SK-N-SH treated with all-trans-retinoic acid at 6 μM for 48 hours (cell line): ENCODE measurements around the gene CTNNA3.

Source experiments
- ATAC-seq: fragments of 200-7000 bp; cut with Tn5 transposase; 3 replicates; pipeline ENCODE4 v1.9.1; 2020; ENCODE audit warnings: mild to moderate bottlenecking, moderate library complexity
- ARNTL ChIP-seq: fragments of 450-650 bp; formaldehyde crosslinking; IDR thresholded peaks from 2 replicates; pipeline ENCODE4 v1.5.0; 2020; ENCODE audit warnings: low read depth, mild to moderate bottlenecking, moderate library complexity, borderline replicate concordance
- BACH2 ChIP-seq: fragments of 250-450 bp; sonication (Bioruptor Pico); IDR thresholded peaks from 2 replicates; pipeline ENCODE4 v1.9.0; 2021; ENCODE audit warnings: mild to moderate bottlenecking, borderline replicate concordance
- CSRNP3 ChIP-seq: fragments of 250-450 bp; sonication (Bioruptor Pico); IDR thresholded peaks from 2 replicates; pipeline ENCODE4 v1.5.1; 2021; ENCODE audit warnings: mild to moderate bottlenecking, moderate library complexity
- GLIS3 ChIP-seq: fragments of 250-450 bp; sonication (Bioruptor Pico); IDR thresholded peaks from 2 replicates; pipeline ENCODE4 v1.5.0; 2020; ENCODE audit warnings: mild to moderate bottlenecking, moderate library complexity
- PATZ1 ChIP-seq: fragments of 250-450 bp; sonication (Bioruptor Pico); IDR thresholded peaks from 2 replicates; pipeline ENCODE4 v1.8.0; 2020; ENCODE audit warnings: mild to moderate bottlenecking, moderate library complexity, borderline replicate concordance
- POU6F1 ChIP-seq: fragments of 250-450 bp; sonication (Bioruptor Pico); IDR thresholded peaks from 2 replicates; pipeline ENCODE4 v1.8.0; 2021; ENCODE audit warnings: low read depth, mild to moderate bottlenecking, moderate library complexity, borderline replicate concordance
- PPARA ChIP-seq: fragments of 250-450 bp; sonication (Bioruptor Pico); IDR thresholded peaks from 2 replicates; pipeline ENCODE4 v1.5.0; 2020; ENCODE audit warnings: mild to moderate bottlenecking, borderline replicate concordance
- RARB ChIP-seq: fragments of 250-450 bp; sonication (Bioruptor Pico); IDR thresholded peaks from 2 replicates; pipeline ENCODE4 v1.8.0; 2021; ENCODE audit warnings: mild to moderate bottlenecking, moderate library complexity
- SNAI2 ChIP-seq: fragments of 250-450 bp; sonication (Bioruptor Pico); IDR thresholded peaks from 2 replicates; pipeline ENCODE4 v1.5.0; 2020; ENCODE audit warnings: mild to moderate bottlenecking, moderate library complexity
- TCF4 ChIP-seq: fragments of 250-450 bp; sonication (Bioruptor Pico); IDR thresholded peaks from 2 replicates; pipeline ENCODE4 v1.8.0; 2021; ENCODE audit warnings: mild to moderate bottlenecking, moderate library complexity, borderline replicate concordance
- TOX ChIP-seq: fragments of 250-450 bp; sonication (Bioruptor Pico); IDR thresholded peaks from 2 replicates; pipeline ENCODE4 v1.8.0; 2021; ENCODE audit warnings: mild to moderate bottlenecking, moderate library complexity, borderline replicate concordance
- TSHZ2 ChIP-seq: fragments of 250-450 bp; sonication (Bioruptor Pico); IDR thresholded peaks from 2 replicates; pipeline ENCODE4 v1.5.0; 2020; ENCODE audit warnings: mild to moderate bottlenecking, moderate library complexity
- ZC3H10 ChIP-seq: fragments of 250-450 bp; sonication (Bioruptor Pico); IDR thresholded peaks from 2 replicates; pipeline ENCODE4 v1.5.1; 2021; ENCODE audit warnings: mild to moderate bottlenecking, moderate library complexity
- ZFP3 ChIP-seq: fragments of 250-450 bp; sonication (Bioruptor Pico); IDR thresholded peaks from 2 replicates; pipeline ENCODE4 v1.5.0; 2020; ENCODE audit warnings: mild to moderate bottlenecking, moderate library complexity
- ZFP30 ChIP-seq: fragments of 450-650 bp; formaldehyde crosslinking; IDR thresholded peaks from 2 replicates; pipeline ENCODE4 v1.5.0; 2022; ENCODE audit warnings: mild to moderate bottlenecking, moderate library complexity
- ZNF70 ChIP-seq: fragments of 450-650 bp; formaldehyde crosslinking; IDR thresholded peaks from 2 replicates; pipeline ENCODE4 v1.5.0; 2020; ENCODE audit warnings: mild to moderate bottlenecking, moderate library complexity
- ZNF8 ChIP-seq: fragments of 450-650 bp; formaldehyde crosslinking; IDR thresholded peaks from 2 replicates; pipeline ENCODE4 v1.5.0; 2020; ENCODE audit warnings: mild to moderate bottlenecking, moderate library complexity

Gene CTNNA3

GRCh38 chr10:65952086-65952485 lies 1743.9 kb downstream of the CTNNA3 start:
- ATAC-seq = no peak
- TF ChIP-seq TSHZ2 (CRISPR knock-in tag) = no peak
- TF ChIP-seq CSRNP3 (CRISPR knock-in tag) = no peak
- TF ChIP-seq ZC3H10 (CRISPR knock-in tag) = no peak
- no peak for TF ChIP-seq TOX (CRISPR knock-in tag)
- TF ChIP-seq BACH2 (CRISPR knock-in tag) = no peak
- no peak for TF ChIP-seq TCF4

GRCh38 chr10:65950075-65950474 lies 1745.9 kb downstream of the CTNNA3 start:
- no peak for TF ChIP-seq ZFP3 (CRISPR knock-in tag)
- TF ChIP-seq SNAI2 (CRISPR knock-in tag) = no peak
- TF ChIP-seq BACH2 (CRISPR knock-in tag) = no peak
- TF ChIP-seq ZFP30 (CRISPR knock-in tag) = no peak
- TF ChIP-seq ZNF70 (CRISPR knock-in tag) = no peak
- TF ChIP-seq POU6F1 (CRISPR knock-in tag) = no peak
- no peak for TF ChIP-seq PATZ1 (CRISPR knock-in tag)
- TF ChIP-seq GLIS3 (CRISPR knock-in tag) = no peak
- no peak for TF ChIP-seq ZC3H10 (CRISPR knock-in tag)
- ATAC-seq = no peak

- no peak for ATAC-seq
- no peak for TF ChIP-seq SNAI2 (CRISPR knock-in tag)
- TF ChIP-seq TCF4 = no peak
- TF ChIP-seq PPARA = no peak
- TF ChIP-seq ZC3H10 (CRISPR knock-in tag) = no peak
- TF ChIP-seq ARNTL = no peak
- TF ChIP-seq GLIS3 (CRISPR knock-in tag) = no peak
- TF ChIP-seq CSRNP3 (CRISPR knock-in tag) = no peak
- TF ChIP-seq RARB (CRISPR knock-in tag) = no peak
- TF ChIP-seq TSHZ2 (CRISPR knock-in tag) = no peak
- no peak for TF ChIP-seq ZNF8 (CRISPR knock-in tag)
- no peak for TF ChIP-seq TOX (CRISPR knock-in tag)
These were observed 1746.5 kb downstream of the CTNNA3 start for GRCh38 chr10:65949526-65949925.
